LoVo (cell line): ENCODE data around the gene SLIT3.

Experiments
- DNase-seq: peaks from one replicate; pipeline ENCODE4 v3.0.0-alpha.2; 2016; ENCODE audit warnings: low spot score

Gene SLIT3

GRCh38 chr5:168929656-168930055, 371.3 kb downstream of the SLIT3 start:
- no peak for DNase-seq

- no peak for DNase-seq
Measured at GRCh38 chr5:168925160-168925559, 375.8 kb downstream of the SLIT3 start.

- DNase-seq: no peak
Measured at GRCh38 chr5:168921147-168921866, 379.6 kb downstream of the SLIT3 start.

GRCh38 chr5:168920019-168920810, 380.7 kb downstream of the SLIT3 start:
- no peak for DNase-seq

- DNase-seq: no peak
Measured at GRCh38 chr5:168917947-168918600, 382.9 kb downstream of the SLIT3 start.

GRCh38 chr5:168916852-168917251, 384.1 kb downstream of the SLIT3 start:
- no peak for DNase-seq

GRCh38 chr5:168916266-168916665, 384.7 kb downstream of the SLIT3 start:
- DNase-seq: no peak

GRCh38 chr5:168914491-168914890, 386.4 kb downstream of the SLIT3 start:
- no peak for DNase-seq

GRCh38 chr5:168910874-168911273, 390.1 kb downstream of the SLIT3 start:
- DNase-seq: no peak

- no peak for DNase-seq
Measured at GRCh38 chr5:168908207-168908606, 392.7 kb downstream of the SLIT3 start.

- DNase-seq: no peak
Measured at GRCh38 chr5:168903061-168903460, 397.9 kb downstream of the SLIT3 start.

GRCh38 chr5:168899673-168900072, 401.3 kb downstream of the SLIT3 start:
- DNase-seq: no peak

- DNase-seq: no peak
Measured at GRCh38 chr5:168899264-168899663, 401.7 kb downstream of the SLIT3 start.

GRCh38 chr5:168898247-168898911, 402.6 kb downstream of the SLIT3 start:
- no peak for DNase-seq

GRCh38 chr5:168897387-168898122, 403.4 kb downstream of the SLIT3 start:
- DNase-seq: no peak

GRCh38 chr5:168895295-168896071, 405.5 kb downstream of the SLIT3 start:
- DNase-seq: no peak

- DNase-seq: no peak
Measured at GRCh38 chr5:168893283-168893682, 407.7 kb downstream of the SLIT3 start.

- no peak for DNase-seq
Measured at GRCh38 chr5:168892618-168893186, 408.2 kb downstream of the SLIT3 start.

- no peak for DNase-seq
Measured at GRCh38 chr5:168890816-168891812, 409.8 kb downstream of the SLIT3 start.
